ENCODE results near the gene GPR146. TPM values are rescaled to one million over a fixed set of nuclear protein-coding genes. Genes with fewer than 3 reads are reported as not detected.
A peak's percentile ranks its signal among the peaks of the same experiment; 100 is the strongest.

The GPR146 gene
- total RNA-seq, 3 donors from 2014 or later = 3.5 to 13.0 (median 5.7) TPM

- intact Hi-C loops (cut with DNase I, micrococcal nuclease) = no loop called here
- no peak for ATAC-seq
- H3K36me3 ChIP-seq (ENCODE audit: low read depth) = no peaks in the 10 kb centered on the region
- no peak for TF ChIP-seq CTCF (IDR thresholded peaks at IDR 0.05)
- no peak overlapping the region for H3K4me3 ChIP-seq
- H3K4me1 ChIP-seq (ENCODE audit: low read depth) = no peaks in the 10 kb centered on the region
- DNase-seq = no peak
- H3K9me3 ChIP-seq = no peaks in the 10 kb centered on the region
Measured at GRCh38 chr7:1010226-1010625, 34.1 kb upstream of the GPR146 start.

DNA sequence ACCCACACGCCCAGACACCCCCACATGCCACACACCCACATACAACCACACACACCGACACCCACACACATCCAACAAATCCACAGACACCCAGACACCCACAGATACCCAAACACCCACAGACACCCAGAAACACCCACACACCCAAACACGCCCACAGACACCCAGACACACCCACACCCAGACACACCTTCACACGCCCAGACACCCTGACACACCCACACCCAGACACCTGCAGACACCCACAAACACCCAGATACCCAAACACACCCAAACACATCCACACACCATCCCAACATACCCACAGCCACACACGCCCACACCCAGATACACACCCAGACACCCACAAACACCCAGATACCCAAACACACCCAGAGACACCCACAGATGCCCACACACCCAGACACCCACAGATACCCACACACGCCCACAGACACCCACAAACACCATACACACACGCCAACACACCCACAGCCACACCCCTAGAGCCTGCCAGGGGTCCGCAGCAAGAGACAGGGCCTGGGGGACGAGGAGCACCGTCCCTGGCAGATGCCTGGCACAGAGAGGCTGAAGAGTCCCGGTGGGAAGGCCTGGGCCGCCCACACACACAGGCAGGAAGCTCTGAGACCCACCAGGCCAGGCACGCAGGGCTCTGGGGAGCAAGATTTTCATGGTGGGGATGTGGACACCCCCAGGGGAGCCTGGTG lies 32.9 kb upstream of the GPR146 start:
- TF ChIP-seq CTCF (IDR thresholded peaks at IDR 0.05) = no peak
- peak; percentile 11 for ATAC-seq
- Histone ChIP-seq H3K4me1 (ENCODE audit: low read depth) (no peaks in the 10 kb centered on the region), H3K36me3 (ENCODE audit: low read depth) (no peaks in the 10 kb centered on the region), H3K4me3 (no peak overlapping the region), H3K9me3 (no peaks in the 10 kb centered on the region)
- intact Hi-C loops (cut with DNase I, micrococcal nuclease) = no loop called here
- DNase-seq = no peak

DNA sequence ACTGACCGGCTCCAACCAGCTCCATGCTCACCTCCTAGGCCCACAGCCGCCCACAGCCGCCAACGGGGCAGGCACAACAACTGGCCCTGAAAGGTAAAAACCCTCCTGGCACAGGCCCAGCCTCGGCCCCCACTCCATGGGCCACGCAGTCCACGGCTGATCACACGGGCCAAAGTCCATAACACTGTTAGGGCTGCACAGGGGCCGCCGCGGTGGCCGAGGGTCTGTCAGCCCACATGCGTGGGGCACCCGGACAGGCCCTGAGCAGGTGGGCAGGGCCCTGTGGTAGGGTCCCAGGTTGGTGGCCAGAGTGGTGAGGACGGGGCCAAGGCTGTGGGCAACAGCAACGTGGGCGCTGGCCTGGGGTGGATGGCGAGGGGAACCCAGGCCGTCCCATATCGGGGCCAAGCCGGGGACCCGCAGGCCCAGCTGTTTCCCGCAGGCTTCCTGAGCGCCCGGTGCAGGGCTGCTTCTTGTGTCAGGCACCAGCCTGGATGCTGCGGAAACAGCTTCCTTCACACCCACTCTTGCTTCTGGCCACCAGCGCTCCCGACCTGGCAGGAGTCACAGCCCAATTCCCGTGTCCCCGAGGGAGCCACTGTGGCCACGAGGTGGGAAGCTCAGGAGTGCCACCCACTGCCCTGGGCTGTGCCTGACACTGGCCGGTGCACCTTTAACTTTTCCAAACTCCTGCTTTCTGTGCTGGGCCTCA lies 32.2 kb upstream of the GPR146 start:
- Histone ChIP-seq H3K4me3 (no peak overlapping the region), H3K36me3 (ENCODE audit: low read depth) (no peaks in the 10 kb centered on the region), H3K4me1 (ENCODE audit: low read depth) (no peaks in the 10 kb centered on the region), H3K9me3 (no peaks in the 10 kb centered on the region)
- DNase-seq (no peak), ATAC-seq (no peak)
- intact Hi-C loops (cut with DNase I, micrococcal nuclease) = no loop called here
- TF ChIP-seq CTCF (IDR thresholded peaks at IDR 0.05) = no peak

DNA sequence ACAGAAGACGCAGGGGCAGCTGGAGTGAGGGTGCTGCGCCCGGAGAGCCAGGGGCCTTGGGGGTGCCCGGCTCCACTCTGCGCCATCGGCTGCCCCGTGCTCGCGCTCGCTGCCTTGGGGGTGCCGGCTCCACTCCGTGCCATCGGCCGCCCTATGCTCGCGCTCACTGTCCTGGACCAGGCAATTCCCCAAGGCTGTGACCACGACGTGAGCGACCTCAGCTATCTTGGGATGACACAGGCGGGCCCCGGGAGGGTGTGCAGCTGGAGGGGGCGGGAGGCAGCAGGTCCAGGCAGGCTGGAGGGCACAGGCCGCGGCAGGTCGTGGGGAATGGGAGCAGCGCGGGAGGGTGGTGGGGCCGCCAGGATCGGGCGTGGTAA lies 31.6 kb upstream of the GPR146 start:
- intact Hi-C loops (cut with DNase I, micrococcal nuclease) = no loop called here
- Histone ChIP-seq H3K36me3 (ENCODE audit: low read depth) (no peaks in the 10 kb centered on the region), H3K4me3 (no peak overlapping the region), H3K4me1 (ENCODE audit: low read depth) (no peaks in the 10 kb centered on the region), H3K9me3 (no peaks in the 10 kb centered on the region)
- DNase-seq = no peak
- no peak for TF ChIP-seq CTCF (IDR thresholded peaks at IDR 0.05)
- ATAC-seq = no peak

DNA sequence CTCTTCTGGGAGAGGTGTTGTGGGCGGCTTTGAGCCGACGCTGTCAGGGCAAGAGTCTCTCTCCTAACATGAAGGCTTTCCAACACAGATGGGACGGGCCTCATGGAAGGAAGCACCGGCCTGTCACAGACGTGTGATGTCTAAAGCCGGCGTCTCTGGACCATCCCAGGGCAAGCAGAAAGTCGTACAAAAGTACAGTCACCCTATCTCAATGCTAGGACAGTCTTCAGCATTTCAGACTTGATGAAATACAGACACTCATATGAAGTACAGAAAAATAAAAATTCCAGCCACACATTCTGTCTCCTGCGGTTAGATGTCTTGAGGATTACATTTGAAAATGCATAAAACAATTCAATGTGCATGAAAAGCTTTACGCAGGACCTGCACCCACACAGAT lies 30.8 kb upstream of the GPR146 start:
- Histone ChIP-seq H3K4me1 (ENCODE audit: low read depth) (no peaks in the 10 kb centered on the region), H3K9me3 (no peaks in the 10 kb centered on the region), H3K4me3 (no peak overlapping the region), H3K36me3 (ENCODE audit: low read depth) (no peaks in the 10 kb centered on the region)
- TF ChIP-seq CTCF (IDR thresholded peaks at IDR 0.05) = no peak
- ATAC-seq (no peak), DNase-seq (no peak)
- intact Hi-C loops (cut with DNase I, micrococcal nuclease) = no loop called here
